Measurements from ENCODE around the gene EIF2B2. TPM values are rescaled to one million over a fixed set of nuclear protein-coding genes. Genes with fewer than 3 reads are reported as not detected.

The EIF2B2 gene
- total and polyA plus RNA-seq, 5 donors = 25.9 to 39.9 (median 34.4) TPM

DNA sequence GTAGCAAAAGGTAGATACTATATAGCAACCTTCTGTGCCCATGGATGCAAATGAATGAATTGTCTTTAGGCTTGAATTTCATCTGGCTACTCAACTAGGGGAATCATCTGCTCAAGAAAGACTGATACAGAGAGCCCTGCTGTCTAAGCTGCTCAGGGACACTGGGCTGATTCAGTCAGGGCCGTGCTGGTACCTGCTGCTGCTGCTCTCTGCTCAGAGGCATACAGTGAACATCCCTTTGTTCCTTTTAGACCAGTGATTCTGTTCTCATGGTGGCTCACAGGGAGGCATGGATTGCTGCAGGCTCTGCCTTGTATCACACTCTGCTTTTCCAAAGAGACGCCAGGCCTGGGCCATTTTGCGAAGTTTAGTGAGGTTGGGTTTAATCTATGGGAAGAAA, 14.1 kb downstream of the EIF2B2 start:
- intact Hi-C loops (cut with DNase I) = loop anchor here in 1 of 4 donors (10.0 kb wide), 1 partner anchor 58 kb away; no protein-coding TSS in a partner anchor

DNA sequence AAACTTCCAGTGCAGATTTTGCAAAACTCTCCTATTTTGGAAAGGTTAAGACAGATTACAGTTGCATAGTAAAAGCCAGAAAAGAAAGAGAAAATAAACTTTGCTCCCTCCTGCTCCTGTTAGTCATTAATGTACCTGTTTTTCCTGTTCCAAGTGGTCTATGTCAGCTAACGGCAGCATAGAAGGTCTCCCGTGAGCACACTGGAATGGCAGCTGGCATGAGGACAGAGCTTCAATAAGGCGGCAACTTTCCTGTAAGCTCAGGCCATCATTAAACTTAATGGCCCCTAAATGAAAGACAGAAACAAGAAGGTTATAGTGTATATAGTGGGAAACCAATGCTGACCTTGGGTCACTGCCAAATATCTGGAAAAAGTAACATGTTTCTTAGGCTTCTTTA, 16.0 kb downstream of the EIF2B2 start:
- Histone ChIP-seq H3K4me3 (ENCODE audit: low read length) (no peak overlapping the region), H3K27ac (ENCODE audit: low read length) (no peak overlapping the region), H3K4me1 (ENCODE audit: control insufficient read depth, insufficient read depth, low read length) (peaks cover 4% of the 10 kb centered on the region), H3K9me3 (ENCODE audit: control insufficient read depth, low read length) (no peaks in the 10 kb centered on the region), H3K27me3 (ENCODE audit: control insufficient read depth, insufficient read depth) (no peaks in the 10 kb centered on the region)
- DNase-seq (no peak), ATAC-seq (no peak)
- WGBS = 93% methylated on average over 3 of the region's 3 CpGs
- intact Hi-C loops (cut with DNase I) = loop anchor here in 1 of 4 donors (10.0 kb wide), 1 partner anchor 56 kb away; no protein-coding TSS in a partner anchor

More for the DNA sequence above, 14.1 kb downstream of the EIF2B2 start:
- no peak overlapping the region for H3K27ac ChIP-seq (ENCODE audit: low read length)
- ATAC-seq = no peak
- DNase-seq = no peak
- H3K4me1 ChIP-seq (ENCODE audit: control insufficient read depth, insufficient read depth, low read length) = peaks cover 6% of the 10 kb centered on the region
- no peaks in the 10 kb centered on the region for H3K9me3 ChIP-seq (ENCODE audit: control insufficient read depth, low read length)
- no peak overlapping the region for H3K4me3 ChIP-seq (ENCODE audit: low read length)
- WGBS = 89% methylated on average over 3 of the region's 3 CpGs
- H3K27me3 ChIP-seq (ENCODE audit: control insufficient read depth, insufficient read depth) = no peaks in the 10 kb centered on the region

GRCh38 chr14:75022655-75023054, 19.9 kb downstream of the EIF2B2 start:
- H3K4me3 ChIP-seq (ENCODE audit: low read length) = no peak overlapping the region

GRCh38 chr14:75023108-75023507, 20.4 kb downstream of the EIF2B2 start:
- intact Hi-C loops (cut with DNase I) = no loop called here
- no peaks in the 10 kb centered on the region for H3K27me3 ChIP-seq (ENCODE audit: control insufficient read depth, insufficient read depth)
- no peak overlapping the region for H3K27ac ChIP-seq (ENCODE audit: low read length)
- no peaks in the 10 kb centered on the region for H3K4me1 ChIP-seq (ENCODE audit: control insufficient read depth, insufficient read depth, low read length)
- no peak overlapping the region for H3K4me3 ChIP-seq (ENCODE audit: low read length)
- no peak for DNase-seq
- 97% methylated on average over 1 of the region's 1 CpG for WGBS
- ATAC-seq = no peak
- no peaks in the 10 kb centered on the region for H3K9me3 ChIP-seq (ENCODE audit: control insufficient read depth, low read length)

More at GRCh38 chr14:75022655-75023054, 19.9 kb downstream of the EIF2B2 start:
- DNase-seq (peak; percentile 57 to 80 (median 76)), ATAC-seq (peak; percentile 90 to 95)
- WGBS = 60% methylated on average over 8 of the region's 8 CpGs
- H3K27me3 ChIP-seq (ENCODE audit: control insufficient read depth, insufficient read depth) = no peaks in the 10 kb centered on the region
- no peaks in the 10 kb centered on the region for H3K4me1 ChIP-seq (ENCODE audit: control insufficient read depth, insufficient read depth, low read length)
- intact Hi-C loops (cut with DNase I) = no loop called here
- no peak overlapping the region for H3K27ac ChIP-seq (ENCODE audit: low read length)
- no peaks in the 10 kb centered on the region for H3K9me3 ChIP-seq (ENCODE audit: control insufficient read depth, low read length)

- Histone ChIP-seq H3K9me3 (ENCODE audit: control insufficient read depth, low read length) (no peaks in the 10 kb centered on the region), H3K27ac (ENCODE audit: low read length) (no peak overlapping the region), H3K4me3 (ENCODE audit: low read length) (no peak overlapping the region), H3K4me1 (ENCODE audit: control insufficient read depth, insufficient read depth, low read length) (no peaks in the 10 kb centered on the region), H3K27me3 (ENCODE audit: control insufficient read depth, insufficient read depth) (no peaks in the 10 kb centered on the region)
- ATAC-seq (peak in 1 of 2 donors; percentile 86), DNase-seq (no peak)
- WGBS = 63% methylated on average over 4 of the region's 4 CpGs
- intact Hi-C loops (cut with DNase I) = no loop called here
Observed at GRCh38 chr14:75025082-75025481, 22.4 kb downstream of the EIF2B2 start.

GRCh38 chr14:75025876-75026275, 23.2 kb downstream of the EIF2B2 start:
- DNase-seq = no peak
- no peaks in the 10 kb centered on the region for H3K27me3 ChIP-seq (ENCODE audit: control insufficient read depth, insufficient read depth)
- intact Hi-C loops (cut with DNase I) = no loop called here
- 92% methylated on average over 2 of the region's 2 CpGs for WGBS
- H3K9me3 ChIP-seq (ENCODE audit: control insufficient read depth, low read length) = no peaks in the 10 kb centered on the region
- H3K4me3 ChIP-seq (ENCODE audit: low read length) = no peak overlapping the region
- no peaks in the 10 kb centered on the region for H3K4me1 ChIP-seq (ENCODE audit: control insufficient read depth, insufficient read depth, low read length)
- ATAC-seq = no peak
- no peak overlapping the region for H3K27ac ChIP-seq (ENCODE audit: low read length)

- Histone ChIP-seq H3K27me3 (ENCODE audit: control insufficient read depth, insufficient read depth) (no peaks in the 10 kb centered on the region), H3K9me3 (ENCODE audit: control insufficient read depth, low read length) (no peaks in the 10 kb centered on the region), H3K27ac (ENCODE audit: low read length) (no peak overlapping the region), H3K4me1 (ENCODE audit: control insufficient read depth, insufficient read depth, low read length) (no peaks in the 10 kb centered on the region), H3K4me3 (ENCODE audit: low read length) (no peak overlapping the region)
- DNase-seq (no peak), ATAC-seq (no peak)
- 0% methylated on average over 1 of the region's 1 CpG for WGBS
- intact Hi-C loops (cut with DNase I) = no loop called here
Observed at GRCh38 chr14:75030147-75030546, 27.4 kb downstream of the EIF2B2 start.

DNA sequence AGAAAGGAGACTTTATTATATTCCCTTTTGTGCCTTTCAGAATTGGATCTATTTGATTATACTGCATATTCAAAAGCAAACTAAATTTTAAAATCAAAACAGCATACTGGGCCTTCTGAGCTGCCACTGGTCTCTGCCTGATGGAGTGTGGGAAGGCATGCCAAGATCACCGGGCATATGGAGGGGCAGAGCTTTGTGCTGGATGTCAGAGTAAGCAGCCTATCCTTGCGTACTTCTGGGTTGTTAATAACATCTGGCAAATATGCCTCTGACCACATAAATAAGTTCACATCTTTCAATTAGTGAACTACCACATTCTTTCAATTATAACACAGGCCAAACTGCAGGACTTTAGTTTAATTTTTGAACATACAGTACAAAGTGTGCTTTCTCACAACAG, 30.2 kb downstream of the EIF2B2 start:
- no peak overlapping the region for H3K4me3 ChIP-seq (ENCODE audit: low read length)
- ATAC-seq (no peak), DNase-seq (no peak)
- no peak overlapping the region for H3K27ac ChIP-seq (ENCODE audit: low read length)
- intact Hi-C loops (cut with DNase I) = no loop called here
- H3K4me1 ChIP-seq (ENCODE audit: control insufficient read depth, insufficient read depth, low read length) = no peaks in the 10 kb centered on the region
- no peaks in the 10 kb centered on the region for H3K27me3 ChIP-seq (ENCODE audit: control insufficient read depth, insufficient read depth)
- no peaks in the 10 kb centered on the region for H3K9me3 ChIP-seq (ENCODE audit: control insufficient read depth, low read length)
- WGBS = 93% methylated on average over 2 of the region's 2 CpGs

DNA sequence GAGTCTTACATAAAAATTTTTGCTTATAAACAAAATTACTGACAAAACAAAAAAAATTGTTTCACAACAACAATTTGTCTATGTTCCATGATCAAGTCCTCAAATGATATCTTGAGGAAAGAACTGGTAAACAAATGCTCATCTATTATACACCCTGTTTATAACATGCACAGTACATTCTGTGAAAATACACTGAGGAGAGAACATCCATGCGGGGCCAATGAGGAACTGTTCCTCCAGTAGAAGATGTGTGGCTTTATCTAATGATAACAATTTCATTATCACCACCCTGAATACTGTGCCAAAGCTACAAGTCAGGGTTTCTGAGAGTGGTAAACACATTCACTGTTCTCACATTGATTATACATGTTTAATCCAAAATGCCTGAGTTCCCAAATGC, 37.8 kb downstream of the EIF2B2 start:
- Histone ChIP-seq H3K4me3 (ENCODE audit: low read length) (no peak overlapping the region), H3K9me3 (ENCODE audit: control insufficient read depth, low read length) (no peaks in the 10 kb centered on the region), H3K27me3 (ENCODE audit: control insufficient read depth, insufficient read depth) (no peaks in the 10 kb centered on the region), H3K4me1 (ENCODE audit: control insufficient read depth, insufficient read depth, low read length) (no peaks in the 10 kb centered on the region), H3K27ac (ENCODE audit: low read length) (no peak overlapping the region)
- peak; percentile 20 to 54 for ATAC-seq
- no peak for DNase-seq
- intact Hi-C loops (cut with DNase I) = no loop called here
- WGBS = 51% methylated on average over 1 of the region's 1 CpG

GRCh38 chr14:75040959-75041358, 38.2 kb downstream of the EIF2B2 start:
- intact Hi-C loops (cut with DNase I) = no loop called here
- no peak for DNase-seq
- no peak for ATAC-seq
- Histone ChIP-seq H3K27me3 (ENCODE audit: control insufficient read depth, insufficient read depth) (no peaks in the 10 kb centered on the region), H3K4me1 (ENCODE audit: control insufficient read depth, insufficient read depth, low read length) (no peaks in the 10 kb centered on the region), H3K27ac (ENCODE audit: low read length) (no peak overlapping the region), H3K9me3 (ENCODE audit: control insufficient read depth, low read length) (no peaks in the 10 kb centered on the region), H3K4me3 (ENCODE audit: low read length) (no peak overlapping the region)
- WGBS = 98% methylated on average over 2 of the region's 2 CpGs

- H3K4me3 ChIP-seq (ENCODE audit: low read length) = no peak overlapping the region
- H3K4me1 ChIP-seq (ENCODE audit: control insufficient read depth, insufficient read depth, low read length) = no peaks in the 10 kb centered on the region
- intact Hi-C loops (cut with DNase I) = no loop called here
- H3K27me3 ChIP-seq (ENCODE audit: control insufficient read depth, insufficient read depth) = no peaks in the 10 kb centered on the region
- 91% methylated on average over 4 of the region's 4 CpGs for WGBS
- H3K27ac ChIP-seq (ENCODE audit: low read length) = no peak overlapping the region
- DNase-seq (no peak), ATAC-seq (no peak)
- H3K9me3 ChIP-seq (ENCODE audit: control insufficient read depth, low read length) = no peaks in the 10 kb centered on the region
Observed at GRCh38 chr14:75041613-75042012, 38.9 kb downstream of the EIF2B2 start.

DNA sequence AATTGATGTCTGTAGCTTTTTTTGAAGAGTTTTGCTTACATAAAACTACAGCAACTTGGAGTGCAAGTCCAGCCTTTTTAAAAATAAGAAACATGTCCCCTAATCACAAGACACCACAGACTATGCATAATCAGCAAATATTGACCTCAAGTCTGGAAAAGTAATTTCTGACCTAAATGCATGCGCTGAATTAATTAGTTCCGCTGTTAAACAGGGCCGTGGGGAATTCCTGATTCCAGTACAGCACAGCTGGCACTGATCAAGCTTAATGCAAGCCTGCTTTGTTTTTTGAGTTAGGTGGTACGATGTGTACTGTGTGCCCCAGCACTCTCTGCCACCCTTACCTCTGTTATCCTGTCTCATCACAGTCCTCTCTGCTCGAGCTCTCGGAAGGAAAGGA, 39.3 kb downstream of the EIF2B2 start:
- 67% methylated on average over 6 of the region's 6 CpGs for WGBS
- H3K27ac ChIP-seq (ENCODE audit: low read length) = no peak overlapping the region

More for the DNA sequence above, 39.3 kb downstream of the EIF2B2 start:
- Histone ChIP-seq H3K9me3 (ENCODE audit: control insufficient read depth, low read length) (no peaks in the 10 kb centered on the region), H3K4me3 (ENCODE audit: low read length) (no peak overlapping the region), H3K27me3 (ENCODE audit: control insufficient read depth, insufficient read depth) (no peaks in the 10 kb centered on the region), H3K4me1 (ENCODE audit: control insufficient read depth, insufficient read depth, low read length) (no peaks in the 10 kb centered on the region)
- ATAC-seq (no peak), DNase-seq (no peak)
- intact Hi-C loops (cut with DNase I) = no loop called here

Measured in right cardiac atrium (tissue), 5 donors.